ENCODE results near the gene NBDY. TPM values are rescaled to one million over a fixed set of nuclear protein-coding genes. Genes with fewer than 3 reads are reported as not detected.

Gene NBDY
- total and polyA plus RNA-seq, 2 of the 4 experiments (the other 2 are of a cell fraction), result 3.2 to 61.5 TPM

GRCh38 chrX:56786889-56787733 is 58.1 kb downstream of the NBDY start:
- dilution Hi-C loops (cut with HindIII; ENCODE audit: low sequenced_read_pairs, unreplicated experiment), result no loop called here

More at GRCh38 chrX:56786889-56787733, 58.1 kb downstream of the NBDY start:
- H3K18ac ChIP-seq (ENCODE audit: low read depth, low read length), result no peak overlapping the region
- H4K5ac ChIP-seq (ENCODE audit: low read depth, low read length), result no peak overlapping the region
- no peak overlapping the region for H3K4ac ChIP-seq (ENCODE audit: low read depth, low read length)
- no peaks in the 10 kb centered on the region; the same call in 1 of the 2 replicates for H3K9me1 ChIP-seq (ENCODE audit: insufficient read depth, low read length)
- ChIA-PET POLR2A (ENCODE audit: unreplicated experiment) (no interaction called here), CTCF (no interaction called here)
- H2BK5ac ChIP-seq (ENCODE audit: low read depth, low read length, poor library complexity, severe bottlenecking), result no peak overlapping the region
- H2BK15ac ChIP-seq (ENCODE audit: low read depth, low read length), result no peak overlapping the region
- H2BK20ac ChIP-seq (ENCODE audit: low read depth, low read length), result no peak overlapping the region
- H2AK9ac ChIP-seq (replicated peaks; ENCODE audit: low read depth, low read length, poor library complexity), result no peak overlapping the region
- no peak overlapping the region for H3K27ac ChIP-seq (ENCODE audit: insufficient read depth, low read length)
- no peaks in the 10 kb centered on the region for H3K4me1 ChIP-seq (ENCODE audit: control insufficient read depth, insufficient read depth, low read length)
- TF ChIP-seq, protein P1, sequence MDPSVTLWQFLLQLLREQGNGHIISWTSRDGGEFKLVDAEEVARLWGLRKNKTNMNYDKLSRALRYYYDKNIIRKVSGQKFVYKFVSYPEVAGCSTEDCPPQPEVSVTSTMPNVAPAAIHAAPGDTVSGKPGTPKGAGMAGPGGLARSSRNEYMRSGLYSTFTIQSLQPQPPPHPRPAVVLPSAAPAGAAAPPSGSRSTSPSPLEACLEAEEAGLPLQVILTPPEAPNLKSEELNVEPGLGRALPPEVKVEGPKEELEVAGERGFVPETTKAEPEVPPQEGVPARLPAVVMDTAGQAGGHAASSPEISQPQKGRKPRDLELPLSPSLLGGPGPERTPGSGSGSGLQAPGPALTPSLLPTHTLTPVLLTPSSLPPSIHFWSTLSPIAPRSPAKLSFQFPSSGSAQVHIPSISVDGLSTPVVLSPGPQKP (IDR thresholded peaks at IDR 0.05; ENCODE audit: borderline replicate concordance, low read depth, low read length), result no peak
- TF ChIP-seq POLR2A (IDR thresholded peaks at IDR 0.05; ENCODE audit: low read depth, low read length) (no peak), NFE2L2 (IDR thresholded peaks at IDR 0.05; ENCODE audit: low read depth, low read length) (no peak), RCOR1 (IDR thresholded peaks at IDR 0.05; ENCODE audit: insufficient replicate concordance, low read length) (no peak), MXI1 (IDR thresholded peaks at IDR 0.05; ENCODE audit: borderline replicate concordance, low read depth, low read length) (no peak), CEBPB (IDR thresholded peaks at IDR 0.05; ENCODE audit: low read depth, low read length) (no peak), SMC3 (IDR thresholded peaks at IDR 0.05; ENCODE audit: low read depth, low read length) (no peak), BHLHE40 (IDR thresholded peaks at IDR 0.05; ENCODE audit: low read depth, low read length) (no peak)
- H2AK5ac ChIP-seq (ENCODE audit: low read depth, low read length), result no peak overlapping the region
- no peak overlapping the region for H3K9ac ChIP-seq (ENCODE audit: low read depth, low read length)
- H3K4me3 ChIP-seq (ENCODE audit: insufficient read depth, low read depth, low read length), result no peak overlapping the region
- no peaks in the 10 kb centered on the region for H3K79me1 ChIP-seq (ENCODE audit: low read depth in 1 of 2, low read length in 2 of 2)
- H2AFZ ChIP-seq (replicated peaks; ENCODE audit: low read length, poor library complexity), result no peak overlapping the region
- in situ Hi-C loops (cut with MboI; ENCODE audit: low sequenced_read_pairs) (no loop called here), intact Hi-C loops (cut with micrococcal nuclease) (no loop called here)
- no peak overlapping the region for H2BK120ac ChIP-seq (ENCODE audit: low read depth, low read length)
- H4K8ac ChIP-seq (ENCODE audit: low read depth in 2 of 2, low read length in 2 of 2), result no peak overlapping the region
- ATAC-seq (ENCODE audit: low read depth), result no peak
- no TSS peak for BruUV-seq (replicated peaks)
- no peaks in the 10 kb centered on the region for H3K9me3 ChIP-seq (ENCODE audit: control insufficient read depth, insufficient read depth, low read length)
- no peak overlapping the region for H4K91ac ChIP-seq (ENCODE audit: insufficient read depth, low read depth, low read length)
- H3K23ac ChIP-seq (ENCODE audit: low read depth, low read length), result no peak overlapping the region
- no peak overlapping the region for H3K56ac ChIP-seq (ENCODE audit: extremely low read depth, insufficient read depth, low read length)
- H4K20me1 ChIP-seq (ENCODE audit: insufficient read depth, low read length), result no peaks in the 10 kb centered on the region; the same call in 1 of the 2 replicates
- no peaks in the 10 kb centered on the region for H3K27me3 ChIP-seq (ENCODE audit: control insufficient read depth, insufficient read depth, low read length)
- no peak for DNase-seq
- no peak overlapping the region for H3K14ac ChIP-seq (replicated peaks; ENCODE audit: low read depth, low read length)
- WGBS, 2 experiments (ENCODE audit: extremely low coverage in 2 of 2, insufficient read length in 1 of 2), result 90% methylated on average over 1 of the region's 9 CpGs; no CpG with 5 or more reads in 1 of the 2 experiments
- peaks cover 6% of the 10 kb centered on the region; the same call in 1 of the 2 replicates for H3K36me3 ChIP-seq (ENCODE audit: control insufficient read depth, insufficient read depth, low read length)
- H3K4me2 ChIP-seq (ENCODE audit: low read depth, low read length), result no peak overlapping the region

Measured in IMR-90 (cell line).